ENCODE results near the gene PDZD2. TPM values are rescaled to one million over a fixed set of nuclear protein-coding genes. Genes with fewer than 3 reads are reported as not detected.

Gene PDZD2
- total RNA-seq, 1 donor from 2014 or later: 0.38 TPM

- intact Hi-C loops (cut with micrococcal nuclease): no loop called here
- Mint-ChIP-seq H3K27me3 (peaks cover 6% of the 10 kb centered on the region), H3K36me3 (ENCODE audit: low read depth) (no peaks in the 10 kb centered on the region), H3K4me3 (no peak overlapping the region), H3K4me1 (no peaks in the 10 kb centered on the region), H3K27ac (no peak overlapping the region), H3K9me3 (no peaks in the 10 kb centered on the region)
- DNase-seq: no peak
- ATAC-seq (ENCODE audit: low read depth): no peak
- CTCF ChIA-PET: no interaction called here
- TF ChIP-seq CTCF (IDR thresholded peaks at IDR 0.05): no peak
- POLR2A ChIA-PET: no interaction called here
Measured at GRCh38 chr5:31754741-31755675, 116.1 kb downstream of the PDZD2 start.

DNA sequence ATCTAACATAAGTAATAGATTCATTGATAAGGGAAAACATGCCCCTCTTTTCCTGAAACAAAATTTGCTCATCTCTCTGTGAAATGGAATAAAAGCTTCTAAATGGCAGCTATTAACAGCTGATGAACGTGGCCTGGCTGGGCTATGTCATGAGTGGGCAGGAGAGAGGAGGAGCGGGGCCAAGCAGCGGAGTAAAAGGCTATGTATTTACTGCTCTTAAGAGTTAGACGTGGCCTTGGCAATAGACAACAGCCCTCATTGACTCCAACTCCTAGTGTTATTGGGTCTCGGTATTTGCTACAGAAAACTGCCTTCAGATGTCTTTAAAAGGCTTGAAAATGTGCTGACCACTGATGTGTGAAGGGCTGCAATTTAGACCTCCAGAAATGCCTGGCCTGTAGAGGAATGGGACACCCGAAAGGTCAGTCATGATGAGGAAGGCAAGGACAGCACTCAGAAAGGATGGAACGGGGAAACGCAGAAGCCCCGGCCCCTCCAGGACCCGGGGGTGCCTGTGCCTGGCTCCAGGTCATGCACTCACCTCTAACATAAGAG is 116.8 kb downstream of the PDZD2 start:
- intact Hi-C loops (cut with micrococcal nuclease): no loop called here
- peaks cover 6% of the 10 kb centered on the region for H3K27me3 Mint-ChIP-seq
- ChIA-PET CTCF (no interaction called here), POLR2A (no interaction called here)
- H3K27ac Mint-ChIP-seq: no peak overlapping the region
- ATAC-seq (ENCODE audit: low read depth): no peak
- no peaks in the 10 kb centered on the region for H3K36me3 Mint-ChIP-seq (ENCODE audit: low read depth)
- H3K4me1 Mint-ChIP-seq: no peaks in the 10 kb centered on the region
- no peaks in the 10 kb centered on the region for H3K9me3 Mint-ChIP-seq
- DNase-seq: no peak
- no peak for TF ChIP-seq CTCF (IDR thresholded peaks at IDR 0.05)
- no peak overlapping the region for H3K4me3 Mint-ChIP-seq

DNA sequence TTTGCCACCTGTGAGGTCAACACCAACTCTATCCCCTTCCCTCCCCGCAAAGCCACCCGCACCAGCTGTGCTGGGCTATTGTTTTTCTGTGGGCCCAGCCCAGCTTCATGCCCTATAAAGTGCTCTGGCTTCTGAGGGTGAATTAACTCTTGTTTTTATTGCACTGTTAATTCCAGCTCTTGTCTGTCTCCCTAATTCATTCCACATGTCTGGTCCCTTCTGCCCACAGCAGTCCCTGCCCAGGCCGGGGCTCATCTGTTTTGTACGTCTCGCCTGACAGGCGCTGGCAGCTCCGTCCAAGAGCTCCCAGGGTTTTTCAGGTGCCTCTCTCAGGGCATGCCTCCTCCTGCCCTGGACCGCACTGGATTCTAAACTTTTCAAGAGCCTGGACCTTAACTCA is 118.9 kb downstream of the PDZD2 start:
- Mint-ChIP-seq H3K27ac (no peak overlapping the region), H3K27me3 (peaks cover 6% of the 10 kb centered on the region), H3K4me3 (no peak overlapping the region), H3K9me3 (no peaks in the 10 kb centered on the region), H3K4me1 (no peaks in the 10 kb centered on the region), H3K36me3 (ENCODE audit: low read depth) (no peaks in the 10 kb centered on the region)
- DNase-seq (no peak), ATAC-seq (ENCODE audit: low read depth) (no peak)
- TF ChIP-seq CTCF (IDR thresholded peaks at IDR 0.05): no peak
- intact Hi-C loops (cut with micrococcal nuclease): no loop called here
- CTCF ChIA-PET: no interaction called here
- POLR2A ChIA-PET: no interaction called here

GRCh38 chr5:31758803-31759425 is 120.0 kb downstream of the PDZD2 start:
- Mint-ChIP-seq H3K27me3 (peaks cover 3% of the 10 kb centered on the region), H3K9me3 (no peaks in the 10 kb centered on the region), H3K36me3 (ENCODE audit: low read depth) (no peaks in the 10 kb centered on the region), H3K27ac (no peak overlapping the region), H3K4me3 (no peak overlapping the region), H3K4me1 (no peaks in the 10 kb centered on the region)
- ChIA-PET POLR2A (no interaction called here), CTCF (no interaction called here)
- no peak for DNase-seq
- TF ChIP-seq CTCF (IDR thresholded peaks at IDR 0.05): no peak
- no peak for ATAC-seq (ENCODE audit: low read depth)
- intact Hi-C loops (cut with micrococcal nuclease): no loop called here

GRCh38 chr5:31759925-31760324 is 121.0 kb downstream of the PDZD2 start:
- ATAC-seq (ENCODE audit: low read depth) (no peak), DNase-seq (no peak)
- ChIA-PET CTCF (no interaction called here), POLR2A (no interaction called here)
- Mint-ChIP-seq H3K4me1 (no peaks in the 10 kb centered on the region), H3K9me3 (no peaks in the 10 kb centered on the region), H3K4me3 (no peak overlapping the region), H3K36me3 (ENCODE audit: low read depth) (no peaks in the 10 kb centered on the region), H3K27me3 (peaks cover 4% of the 10 kb centered on the region), H3K27ac (no peak overlapping the region)
- TF ChIP-seq CTCF (IDR thresholded peaks at IDR 0.05): no peak
- intact Hi-C loops (cut with micrococcal nuclease): no loop called here

Measured in activated B cell treated with CpG ODN at 0.5 μM for 24 hours (primary cell).